Measurements from ENCODE around the gene ATP1A1.

ATP1A1 gene

GRCh38 chr1:116380499-116381242, 7.6 kb downstream of the ATP1A1 start:
- Histone ChIP-seq H3K9me3 (ENCODE audit: control insufficient read depth in 1 of 2, low read length in 2 of 2) (no peaks in the 10 kb centered on the region), H3K27ac (ENCODE audit: low read length) (peak overlapping the region; percentile 2), H3K4me1 (ENCODE audit: control insufficient read depth in 1 of 2, insufficient read depth in 2 of 2, low read length in 2 of 2) (peaks cover 35 to 40% of the 10 kb centered on the region in 2 donors), H3K36me3 (ENCODE audit: control insufficient read depth in 1 of 2, insufficient read depth in 2 of 2, low read length in 2 of 2) (peaks cover 15 to 25% of the 10 kb centered on the region in 2 donors), H3K27me3 (ENCODE audit: low read depth, low read length) (no peaks in the 10 kb centered on the region), H3K4me3 (ENCODE audit: low read depth in 1 of 2, low read length in 2 of 2) (no peak overlapping the region)

DNA sequence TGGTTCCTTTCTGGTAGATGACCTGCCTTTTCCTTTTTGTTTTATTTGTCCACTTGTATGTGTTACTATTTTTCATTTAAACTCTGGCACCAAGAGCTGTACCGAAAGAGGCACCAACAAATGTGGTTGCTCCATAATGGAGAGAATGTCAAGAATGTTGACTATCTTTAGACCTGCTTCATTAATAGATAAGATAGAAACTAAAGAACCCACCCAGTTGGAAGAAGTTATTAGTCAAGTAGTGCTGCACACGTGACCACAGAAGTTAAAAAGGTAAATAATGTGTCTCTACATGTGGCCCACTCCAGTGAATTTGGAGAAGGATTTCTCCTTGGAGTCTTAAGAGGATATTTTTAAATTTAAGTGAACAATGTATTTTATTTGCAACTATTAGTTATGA, 9.3 kb downstream of the ATP1A1 start:
- no peak overlapping the region for H3K4me3 ChIP-seq (ENCODE audit: low read depth in 1 of 2, low read length in 2 of 2)
- no peak overlapping the region for H3K27ac ChIP-seq (ENCODE audit: low read length)

GRCh38 chr1:116382857-116383483, 9.9 kb downstream of the ATP1A1 start:
- H3K4me3 ChIP-seq (ENCODE audit: low read depth in 1 of 2, low read length in 2 of 2): no peak overlapping the region

More for the DNA sequence above, 9.3 kb downstream of the ATP1A1 start:
- H3K36me3 ChIP-seq (ENCODE audit: control insufficient read depth in 1 of 2, insufficient read depth in 2 of 2, low read length in 2 of 2): peaks cover 24 to 28% of the 10 kb centered on the region in 2 donors
- H3K27me3 ChIP-seq (ENCODE audit: low read depth, low read length): no peaks in the 10 kb centered on the region
- peaks cover 28 to 30% of the 10 kb centered on the region in 2 donors for H3K4me1 ChIP-seq (ENCODE audit: control insufficient read depth in 1 of 2, insufficient read depth in 2 of 2, low read length in 2 of 2)
- no peaks in the 10 kb centered on the region for H3K9me3 ChIP-seq (ENCODE audit: control insufficient read depth in 1 of 2, low read length in 2 of 2)

DNA sequence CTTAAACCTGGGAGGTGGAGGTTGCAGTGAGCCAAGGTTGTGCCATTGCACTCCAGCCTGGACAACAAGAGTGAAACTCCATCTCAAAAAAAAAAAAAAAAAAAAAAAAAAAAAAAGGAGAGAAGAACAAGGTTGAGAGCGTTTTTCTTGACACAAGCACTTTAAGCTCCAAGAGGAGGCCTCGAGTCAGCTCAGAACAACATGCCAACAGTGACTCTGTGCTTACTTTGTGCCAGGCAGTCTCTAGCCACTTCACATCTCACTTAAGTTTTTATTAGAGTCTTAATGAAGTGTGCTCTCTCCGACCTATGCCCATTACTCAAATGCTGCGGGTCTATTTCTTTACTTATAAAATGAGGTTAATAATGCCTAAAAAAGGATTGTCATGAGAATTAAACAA, 13.0 kb downstream of the ATP1A1 start:
- Histone ChIP-seq H3K36me3 (ENCODE audit: control insufficient read depth in 1 of 2, insufficient read depth in 2 of 2, low read length in 2 of 2) (peaks cover 57 to 61% of the 10 kb centered on the region in 2 donors), H3K9me3 (ENCODE audit: control insufficient read depth in 1 of 2, low read length in 2 of 2) (no peaks in the 10 kb centered on the region), H3K4me1 (ENCODE audit: control insufficient read depth in 1 of 2, insufficient read depth in 2 of 2, low read length in 2 of 2) (peaks cover 4 to 11% of the 10 kb centered on the region in 2 donors), H3K27ac (ENCODE audit: low read length) (no peak overlapping the region), H3K4me3 (ENCODE audit: low read depth in 1 of 2, low read length in 2 of 2) (no peak overlapping the region), H3K27me3 (ENCODE audit: low read depth, low read length) (no peaks in the 10 kb centered on the region)

More at GRCh38 chr1:116382857-116383483, 9.9 kb downstream of the ATP1A1 start:
- Histone ChIP-seq H3K36me3 (ENCODE audit: control insufficient read depth in 1 of 2, insufficient read depth in 2 of 2, low read length in 2 of 2) (peaks cover 31 to 33% of the 10 kb centered on the region in 2 donors), H3K27me3 (ENCODE audit: low read depth, low read length) (no peaks in the 10 kb centered on the region), H3K9me3 (ENCODE audit: control insufficient read depth in 1 of 2, low read length in 2 of 2) (no peaks in the 10 kb centered on the region), H3K27ac (ENCODE audit: low read length) (no peak overlapping the region), H3K4me1 (ENCODE audit: control insufficient read depth in 1 of 2, insufficient read depth in 2 of 2, low read length in 2 of 2) (peaks cover 26 to 28% of the 10 kb centered on the region in 2 donors)

- no peaks in the 10 kb centered on the region for H3K9me3 ChIP-seq (ENCODE audit: control insufficient read depth in 1 of 2, low read length in 2 of 2)
- no peak overlapping the region for H3K27ac ChIP-seq (ENCODE audit: low read length)
- H3K36me3 ChIP-seq (ENCODE audit: control insufficient read depth in 1 of 2, insufficient read depth in 2 of 2, low read length in 2 of 2): peaks cover 72 to 75% of the 10 kb centered on the region in 2 donors
- no peak overlapping the region for H3K4me3 ChIP-seq (ENCODE audit: low read depth in 1 of 2, low read length in 2 of 2)
- H3K4me1 ChIP-seq (ENCODE audit: control insufficient read depth in 1 of 2, insufficient read depth in 2 of 2, low read length in 2 of 2): peaks cover 0 to 2% of the 10 kb centered on the region in 2 donors
- no peaks in the 10 kb centered on the region for H3K27me3 ChIP-seq (ENCODE audit: low read depth, low read length)
Measured at GRCh38 chr1:116387551-116387950, 14.5 kb downstream of the ATP1A1 start.

DNA sequence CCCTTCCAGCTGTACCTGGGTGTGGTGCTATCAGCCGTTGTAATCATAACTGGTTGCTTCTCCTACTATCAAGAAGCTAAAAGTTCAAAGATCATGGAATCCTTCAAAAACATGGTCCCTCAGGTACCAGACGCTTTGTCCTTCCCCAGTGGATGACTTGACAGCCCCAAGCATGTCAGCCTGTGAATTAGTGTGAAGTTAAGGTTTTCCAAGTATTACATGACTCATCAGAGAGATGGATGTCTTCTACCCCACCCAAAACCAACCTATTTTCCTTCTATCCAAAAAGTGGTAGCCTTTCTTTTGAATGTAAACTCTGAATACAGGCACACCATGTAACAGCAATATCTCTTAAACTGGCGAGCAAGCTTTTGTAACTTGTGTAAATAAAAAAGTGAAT, 15.1 kb downstream of the ATP1A1 start:
- Histone ChIP-seq H3K4me3 (ENCODE audit: low read depth in 1 of 2, low read length in 2 of 2) (no peak overlapping the region), H3K27me3 (ENCODE audit: low read depth, low read length) (no peaks in the 10 kb centered on the region), H3K27ac (ENCODE audit: low read length) (no peak overlapping the region), H3K4me1 (ENCODE audit: control insufficient read depth in 1 of 2, insufficient read depth in 2 of 2, low read length in 2 of 2) (no peaks in the 10 kb centered on the region), H3K36me3 (ENCODE audit: control insufficient read depth in 1 of 2, insufficient read depth in 2 of 2, low read length in 2 of 2) (peaks cover 78 to 81% of the 10 kb centered on the region in 2 donors), H3K9me3 (ENCODE audit: control insufficient read depth in 1 of 2, low read length in 2 of 2) (no peaks in the 10 kb centered on the region)

DNA sequence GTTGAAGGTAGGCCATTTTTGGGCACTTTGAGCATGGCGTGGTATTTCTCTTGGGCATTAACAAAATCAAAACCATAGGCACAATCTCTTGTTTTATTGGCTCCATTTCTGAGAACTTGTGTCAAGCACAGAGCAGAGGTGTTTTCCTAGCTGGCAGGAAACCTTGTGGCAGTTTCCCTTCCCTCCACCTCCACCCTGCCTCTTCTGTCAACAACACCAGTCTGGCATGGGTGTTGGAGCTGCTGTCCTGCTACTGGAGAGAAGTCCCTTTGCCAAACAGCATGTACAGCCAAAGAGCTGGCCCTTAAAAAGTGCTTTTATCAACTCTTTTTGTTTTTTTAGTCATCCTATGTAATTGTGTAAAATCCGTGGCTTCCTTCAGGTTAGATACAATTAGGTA, 16.0 kb downstream of the ATP1A1 start:
- peaks cover 86 to 87% of the 10 kb centered on the region in 2 donors for H3K36me3 ChIP-seq (ENCODE audit: control insufficient read depth in 1 of 2, insufficient read depth in 2 of 2, low read length in 2 of 2)
- no peaks in the 10 kb centered on the region for H3K9me3 ChIP-seq (ENCODE audit: control insufficient read depth in 1 of 2, low read length in 2 of 2)
- no peak overlapping the region for H3K27ac ChIP-seq (ENCODE audit: low read length)
- no peaks in the 10 kb centered on the region for H3K4me1 ChIP-seq (ENCODE audit: control insufficient read depth in 1 of 2, insufficient read depth in 2 of 2, low read length in 2 of 2)
- no peaks in the 10 kb centered on the region for H3K27me3 ChIP-seq (ENCODE audit: low read depth, low read length)
- no peak overlapping the region for H3K4me3 ChIP-seq (ENCODE audit: low read depth in 1 of 2, low read length in 2 of 2)

DNA sequence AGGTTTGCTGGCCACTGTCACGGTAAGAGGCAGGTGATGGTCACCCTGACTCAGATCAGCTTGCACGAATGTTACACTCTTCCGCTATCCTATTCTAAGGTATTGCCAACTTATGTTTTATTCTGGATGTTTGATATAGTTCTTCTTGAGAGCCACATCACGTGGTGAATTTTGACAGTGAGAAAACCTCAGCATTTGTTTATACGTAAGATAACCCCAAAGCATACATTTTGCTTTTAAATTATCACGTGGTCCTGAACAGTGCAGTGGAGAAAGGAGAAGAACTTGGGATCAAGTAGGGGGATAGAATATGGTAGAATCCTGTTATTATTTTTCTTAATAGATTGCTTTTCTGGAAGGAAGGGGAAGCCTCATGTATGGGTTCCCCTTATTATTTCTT, 16.6 kb downstream of the ATP1A1 start:
- no peaks in the 10 kb centered on the region for H3K4me1 ChIP-seq (ENCODE audit: control insufficient read depth in 1 of 2, insufficient read depth in 2 of 2, low read length in 2 of 2)
- no peak overlapping the region for H3K27ac ChIP-seq (ENCODE audit: low read length)
- H3K9me3 ChIP-seq (ENCODE audit: control insufficient read depth in 1 of 2, low read length in 2 of 2): no peaks in the 10 kb centered on the region
- H3K36me3 ChIP-seq (ENCODE audit: control insufficient read depth in 1 of 2, insufficient read depth in 2 of 2, low read length in 2 of 2): peaks cover 91% of the 10 kb centered on the region in 2 donors
- H3K4me3 ChIP-seq (ENCODE audit: low read depth in 1 of 2, low read length in 2 of 2): no peak overlapping the region
- no peaks in the 10 kb centered on the region for H3K27me3 ChIP-seq (ENCODE audit: low read depth, low read length)

GRCh38 chr1:116390195-116390594, 17.2 kb downstream of the ATP1A1 start:
- Histone ChIP-seq H3K9me3 (ENCODE audit: control insufficient read depth in 1 of 2, low read length in 2 of 2) (no peaks in the 10 kb centered on the region), H3K36me3 (ENCODE audit: control insufficient read depth in 1 of 2, insufficient read depth in 2 of 2, low read length in 2 of 2) (peaks cover 91% of the 10 kb centered on the region in 2 donors), H3K4me1 (ENCODE audit: control insufficient read depth in 1 of 2, insufficient read depth in 2 of 2, low read length in 2 of 2) (no peaks in the 10 kb centered on the region), H3K27ac (ENCODE audit: low read length) (no peak overlapping the region), H3K27me3 (ENCODE audit: low read depth, low read length) (no peaks in the 10 kb centered on the region), H3K4me3 (ENCODE audit: low read depth in 1 of 2, low read length in 2 of 2) (no peak overlapping the region)

GRCh38 chr1:116391185-116391584, 18.1 kb downstream of the ATP1A1 start:
- H3K27ac ChIP-seq (ENCODE audit: low read length): no peak overlapping the region
- H3K27me3 ChIP-seq (ENCODE audit: low read depth, low read length): no peaks in the 10 kb centered on the region
- peaks cover 90 to 95% of the 10 kb centered on the region in 2 donors for H3K36me3 ChIP-seq (ENCODE audit: control insufficient read depth in 1 of 2, insufficient read depth in 2 of 2, low read length in 2 of 2)

GRCh38 chr1:116392717-116393404, 19.8 kb downstream of the ATP1A1 start:
- no peak overlapping the region for H3K27ac ChIP-seq (ENCODE audit: low read length)
- H3K9me3 ChIP-seq (ENCODE audit: control insufficient read depth in 1 of 2, low read length in 2 of 2): no peaks in the 10 kb centered on the region
- no peak overlapping the region for H3K4me3 ChIP-seq (ENCODE audit: low read depth in 1 of 2, low read length in 2 of 2)
- no peaks in the 10 kb centered on the region for H3K4me1 ChIP-seq (ENCODE audit: control insufficient read depth in 1 of 2, insufficient read depth in 2 of 2, low read length in 2 of 2)
- peaks cover 93 to 95% of the 10 kb centered on the region in 2 donors for H3K36me3 ChIP-seq (ENCODE audit: control insufficient read depth in 1 of 2, insufficient read depth in 2 of 2, low read length in 2 of 2)
- H3K27me3 ChIP-seq (ENCODE audit: low read depth, low read length): no peaks in the 10 kb centered on the region

More at GRCh38 chr1:116391185-116391584, 18.1 kb downstream of the ATP1A1 start:
- Histone ChIP-seq H3K4me1 (ENCODE audit: control insufficient read depth in 1 of 2, insufficient read depth in 2 of 2, low read length in 2 of 2) (no peaks in the 10 kb centered on the region), H3K4me3 (ENCODE audit: low read depth in 1 of 2, low read length in 2 of 2) (no peak overlapping the region), H3K9me3 (ENCODE audit: control insufficient read depth in 1 of 2, low read length in 2 of 2) (no peaks in the 10 kb centered on the region)

All from muscle layer of duodenum (tissue), 2 donors.